WTC11 (cell line): Measurements from ENCODE around the gene GPLD1. TPM values are rescaled to one million over a fixed set of nuclear protein-coding genes. Genes with fewer than 3 reads are reported as not detected.

Source experiments
- ATAC-seq: fragments of 200-7000 bp; cut with Tn5 transposase; 2 replicates; pipeline ENCODE4 v1.10.0; 2021; ENCODE audit warnings: mild to moderate bottlenecking, moderate library complexity
- CTCF ChIA-PET: fragments of 300-600 bp; sonication (Branson Sonifier 250); formaldehyde crosslinking; loops from one replicate; lab custom pipeline; 2021; ENCODE audit warnings: antibody characterized with exemption; lab: Charles Lee
- POLR2A ChIA-PET: fragments of 350-600 bp; sonication (Branson Sonifier 250); formaldehyde crosslinking; loops from one replicate; lab custom pipeline; 2021; ENCODE audit warnings: antibody characterized with exemption; lab: Charles Lee
- DNase-seq: peaks from one replicate; pipeline ENCODE4 v3.0.0; 2021; ENCODE audit warnings: low spot score
- H3K27ac Mint-ChIP-seq: 2 replicates; pipeline ENCODE4 v1.8.0; 2021; ENCODE audit warnings: mixed read lengths
- H3K27me3 Mint-ChIP-seq: 2 replicates; pipeline ENCODE4 v1.8.0; 2021; ENCODE audit warnings: low read depth, mild to moderate bottlenecking, moderate library complexity, mixed read lengths
- H3K36me3 Mint-ChIP-seq: 2 replicates; pipeline ENCODE4 v1.8.0; 2021; ENCODE audit warnings: mixed read lengths
- H3K4me1 Mint-ChIP-seq: 2 replicates; pipeline ENCODE4 v1.8.0; 2022; ENCODE audit warnings: mixed read lengths
- H3K4me3 Mint-ChIP-seq: 2 replicates; pipeline ENCODE4 v1.8.0; 2021; ENCODE audit warnings: mild to moderate bottlenecking, moderate library complexity, mixed read lengths
- H3K9me3 Mint-ChIP-seq: 2 replicates; pipeline ENCODE4 v1.8.0; 2021; ENCODE audit warnings: mixed read lengths
- CBFB ChIP-seq: sonication (generic); formaldehyde crosslinking; IDR thresholded peaks from 2 replicates; pipeline ENCODE4 v1.8.1; 2022; ENCODE audit warnings: mild to moderate bottlenecking, low read depth, missing genetic modification reagents
- ESRRA ChIP-seq: sonication (generic); formaldehyde crosslinking; IDR thresholded peaks from 2 replicates; pipeline ENCODE4 v1.8.1; 2022; ENCODE audit warnings: mild to moderate bottlenecking, missing genetic modification reagents, borderline replicate concordance
- FOXJ3 ChIP-seq: sonication (generic); formaldehyde crosslinking; IDR thresholded peaks from 2 replicates; pipeline ENCODE4 v1.9.0; 2021; ENCODE audit warnings: missing genetic modification reagents, mild to moderate bottlenecking, borderline replicate concordance
- KAT7 ChIP-seq: sonication (generic); formaldehyde crosslinking; IDR thresholded peaks from 2 replicates; pipeline ENCODE4 v1.8.1; 2023; ENCODE audit warnings: missing genetic modification reagents, mild to moderate bottlenecking, borderline replicate concordance
- NR2C2 ChIP-seq: sonication (generic); formaldehyde crosslinking; IDR thresholded peaks from 2 replicates; pipeline ENCODE4 v1.8.0; 2022; ENCODE audit warnings: mild to moderate bottlenecking, missing genetic modification reagents
- SP1 ChIP-seq: sonication (generic); formaldehyde crosslinking; conservative IDR thresholded peaks from 2 replicates; pipeline ENCODE4 v1.8.1; 2022; ENCODE audit warnings: missing genetic modification reagents
- ZNF121 ChIP-seq: sonication (generic); formaldehyde crosslinking; IDR thresholded peaks from 2 replicates; pipeline ENCODE4 v1.8.0; 2023; ENCODE audit warnings: missing genetic modification reagents
- ZNF219 ChIP-seq: sonication (generic); formaldehyde crosslinking; IDR thresholded peaks from 2 replicates; pipeline ENCODE4 v1.8.0; 2023; ENCODE audit warnings: missing genetic modification reagents, mild to moderate bottlenecking, borderline replicate concordance
- ZNF423 ChIP-seq: fragments of 250-450 bp; sonication (Bioruptor Pico); IDR thresholded peaks from 2 replicates; pipeline ENCODE4 v2.1.2; 2022; ENCODE audit warnings: mild to moderate bottlenecking, moderate library complexity
- total RNA-seq: library from RNA; stranded (reverse); gene quantifications from 3 replicates; pipeline ENCODE4 v1.2.3, GENCODE V29; 2021
- TF ChIP-seq, protein P1 (sequence below): fragments of 250-450 bp; sonication (Bioruptor Pico); IDR thresholded peaks from 2 replicates; pipeline ENCODE4 v1.9.0; 2021; ENCODE audit warnings: moderate library complexity, mild to moderate bottlenecking, inconsistent platforms, borderline replicate concordance
- TF ChIP-seq, protein P2 (sequence below): sonication (generic); formaldehyde crosslinking; IDR thresholded peaks from 2 replicates; pipeline ENCODE4 v1.8.0; 2023; ENCODE audit warnings: missing genetic modification reagents
- TF ChIP-seq, protein P3 (sequence below): sonication (generic); formaldehyde crosslinking; IDR thresholded peaks from 2 replicates; pipeline ENCODE4 v1.8.1; 2023; ENCODE audit warnings: mild to moderate bottlenecking, missing genetic modification reagents, moderate library complexity
- TF ChIP-seq, protein P4 (sequence below): sonication (generic); formaldehyde crosslinking; IDR thresholded peaks from 2 replicates; pipeline ENCODE4 v1.8.0; 2022; ENCODE audit warnings: mild to moderate bottlenecking, missing genetic modification reagents
- TF ChIP-seq, protein P5 (sequence below): sonication (generic); formaldehyde crosslinking; IDR thresholded peaks from 2 replicates; pipeline ENCODE4 v1.8.0; 2023; ENCODE audit warnings: missing genetic modification reagents, mild to moderate bottlenecking, borderline replicate concordance
- TF ChIP-seq, protein P6 (sequence below): sonication (generic); formaldehyde crosslinking; IDR thresholded peaks from 2 replicates; pipeline ENCODE4 v1.8.1; 2023; ENCODE audit warnings: mild to moderate bottlenecking, missing genetic modification reagents, moderate library complexity
- TF ChIP-seq, protein P7 (sequence below): sonication (generic); formaldehyde crosslinking; IDR thresholded peaks from 2 replicates; pipeline ENCODE4 v1.8.1; 2023; ENCODE audit warnings: mild to moderate bottlenecking, moderate library complexity, missing genetic modification reagents
- TF ChIP-seq, protein P8 (sequence below): sonication (generic); formaldehyde crosslinking; conservative IDR thresholded peaks from 2 replicates; pipeline ENCODE4 v1.8.1; 2022; ENCODE audit warnings: mild to moderate bottlenecking, missing genetic modification reagents
- TF ChIP-seq, protein P9 (sequence below): fragments of 200-600 bp; IDR thresholded peaks from 2 replicates; pipeline ENCODE4 v1.8.0; 2022; ENCODE audit warnings: antibody characterized with exemption

The GPLD1 gene
- total RNA-seq, 1 experiment from 2014 or later, result 8.4 TPM

DNA sequence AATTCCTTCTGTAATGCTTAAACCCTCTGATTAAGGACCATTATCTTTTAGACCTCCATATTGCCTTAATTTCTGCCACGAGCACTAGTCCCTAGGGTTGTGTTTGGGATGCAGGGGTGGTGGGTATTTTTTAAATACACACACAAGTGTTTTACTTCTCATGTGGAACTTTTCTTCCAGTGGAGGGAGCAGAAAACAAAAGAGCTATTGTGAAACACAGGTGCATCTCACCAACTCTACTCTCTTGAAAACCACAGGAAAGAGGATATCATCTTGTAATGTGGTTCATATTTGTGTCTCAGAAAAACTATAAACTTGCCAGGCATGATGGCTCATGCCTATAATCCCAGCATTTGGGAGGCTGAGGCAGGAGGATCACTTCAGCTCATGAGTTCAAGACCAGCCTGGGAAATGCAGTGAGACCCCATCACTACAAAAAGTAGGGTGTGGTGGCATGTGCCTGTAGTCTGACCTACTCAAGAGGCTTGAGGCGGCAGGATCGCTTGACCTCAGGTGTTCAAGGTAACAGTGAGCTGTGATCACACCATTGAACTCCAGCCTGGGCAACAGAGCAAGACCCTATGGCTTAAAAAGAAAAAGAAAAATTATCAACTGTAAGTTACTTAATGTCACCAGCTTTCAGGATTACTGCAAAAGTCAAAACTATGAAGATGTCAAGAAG is 49.4 kb downstream of the GPLD1 start:
- ATAC-seq, result no peak
- H3K4me1 Mint-ChIP-seq, result no peaks in the 10 kb centered on the region
- no peak overlapping the region for H3K4me3 Mint-ChIP-seq
- TF ChIP-seq ZNF219 (CRISPR knock-in tag), result no peak
- TF ChIP-seq, protein P1, sequence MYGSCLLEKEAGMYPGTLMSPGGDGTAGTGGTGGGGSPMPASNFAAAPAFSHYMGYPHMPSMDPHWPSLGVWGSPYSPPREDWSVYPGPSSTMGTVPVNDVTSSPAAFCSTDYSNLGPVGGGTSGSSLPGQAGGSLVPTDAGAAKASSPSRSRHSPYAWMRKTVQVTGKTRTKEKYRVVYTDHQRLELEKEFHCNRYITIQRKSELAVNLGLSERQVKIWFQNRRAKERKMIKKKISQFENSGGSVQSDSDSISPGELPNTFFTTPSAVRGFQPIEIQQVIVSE (CRISPR knock-in tag), result no peak
- TF ChIP-seq, protein P2, sequence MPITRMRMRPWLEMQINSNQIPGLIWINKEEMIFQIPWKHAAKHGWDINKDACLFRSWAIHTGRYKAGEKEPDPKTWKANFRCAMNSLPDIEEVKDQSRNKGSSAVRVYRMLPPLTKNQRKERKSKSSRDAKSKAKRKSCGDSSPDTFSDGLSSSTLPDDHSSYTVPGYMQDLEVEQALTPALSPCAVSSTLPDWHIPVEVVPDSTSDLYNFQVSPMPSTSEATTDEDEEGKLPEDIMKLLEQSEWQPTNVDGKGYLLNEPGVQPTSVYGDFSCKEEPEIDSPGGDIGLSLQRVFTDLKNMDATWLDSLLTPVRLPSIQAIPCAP (CRISPR knock-in tag), result no peak
- 0 out of 2 replicates have a peak, but pooled peaks have one; percentile 37 for TF ChIP-seq ZNF121 (CRISPR knock-in tag)
- ChIA-PET POLR2A (no interaction called here), CTCF (no interaction called here)
- H3K36me3 Mint-ChIP-seq, result no peaks in the 10 kb centered on the region
- no peaks in the 10 kb centered on the region for H3K27me3 Mint-ChIP-seq
- H3K27ac Mint-ChIP-seq, result no peak overlapping the region
- H3K9me3 Mint-ChIP-seq, result no peaks in the 10 kb centered on the region
- no peak for DNase-seq

DNA sequence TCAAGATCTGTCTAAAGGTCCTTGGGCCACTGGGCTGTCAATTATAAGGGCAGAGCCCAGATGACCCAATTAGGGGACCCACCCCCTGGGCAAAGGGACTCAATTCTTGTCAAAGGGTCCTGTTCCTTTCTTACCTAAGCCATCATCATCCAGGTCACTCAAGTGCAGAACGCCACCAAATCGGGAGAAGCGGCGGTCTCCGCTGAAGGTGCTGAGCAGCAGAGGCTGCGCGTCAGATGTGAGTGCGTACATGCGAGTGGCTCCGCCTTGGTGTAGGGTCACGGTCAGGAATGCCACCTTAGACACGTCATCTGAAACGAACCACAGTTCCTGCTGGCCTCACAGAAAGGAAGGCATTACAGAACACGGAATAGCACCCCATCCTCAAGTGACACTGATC is 52.4 kb downstream of the GPLD1 start:
- Mint-ChIP-seq H3K4me3 (no peak overlapping the region), H3K9me3 (no peaks in the 10 kb centered on the region), H3K27ac (no peak overlapping the region), H3K36me3 (peaks cover 6% of the 10 kb centered on the region), H3K27me3 (no peaks in the 10 kb centered on the region), H3K4me1 (no peaks in the 10 kb centered on the region)
- TF ChIP-seq, protein P3, sequence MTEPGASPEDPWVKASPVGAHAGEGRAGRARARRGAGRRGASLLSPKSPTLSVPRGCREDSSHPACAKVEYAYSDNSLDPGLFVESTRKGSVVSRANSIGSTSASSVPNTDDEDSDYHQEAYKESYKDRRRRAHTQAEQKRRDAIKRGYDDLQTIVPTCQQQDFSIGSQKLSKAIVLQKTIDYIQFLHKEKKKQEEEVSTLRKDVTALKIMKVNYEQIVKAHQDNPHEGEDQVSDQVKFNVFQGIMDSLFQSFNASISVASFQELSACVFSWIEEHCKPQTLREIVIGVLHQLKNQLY (CRISPR knock-in tag), result no peak
- TF ChIP-seq ZNF423 (CRISPR knock-in tag), result no peak
- no peak for TF ChIP-seq KAT7 (CRISPR knock-in tag)
- TF ChIP-seq, protein P4, sequence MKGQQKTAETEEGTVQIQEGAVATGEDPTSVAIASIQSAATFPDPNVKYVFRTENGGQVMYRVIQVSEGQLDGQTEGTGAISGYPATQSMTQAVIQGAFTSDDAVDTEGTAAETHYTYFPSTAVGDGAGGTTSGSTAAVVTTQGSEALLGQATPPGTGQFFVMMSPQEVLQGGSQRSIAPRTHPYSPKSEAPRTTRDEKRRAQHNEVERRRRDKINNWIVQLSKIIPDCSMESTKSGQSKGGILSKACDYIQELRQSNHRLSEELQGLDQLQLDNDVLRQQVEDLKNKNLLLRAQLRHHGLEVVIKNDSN (CRISPR knock-in tag), result no peak
- ChIA-PET CTCF (no interaction called here), POLR2A (interaction anchor here (0.6 kb wide), 1 partner anchor 39 kb away, joined by 3 read pairs; no protein-coding TSS in a partner anchor)
- no peak for DNase-seq
- no peak for ATAC-seq

DNA sequence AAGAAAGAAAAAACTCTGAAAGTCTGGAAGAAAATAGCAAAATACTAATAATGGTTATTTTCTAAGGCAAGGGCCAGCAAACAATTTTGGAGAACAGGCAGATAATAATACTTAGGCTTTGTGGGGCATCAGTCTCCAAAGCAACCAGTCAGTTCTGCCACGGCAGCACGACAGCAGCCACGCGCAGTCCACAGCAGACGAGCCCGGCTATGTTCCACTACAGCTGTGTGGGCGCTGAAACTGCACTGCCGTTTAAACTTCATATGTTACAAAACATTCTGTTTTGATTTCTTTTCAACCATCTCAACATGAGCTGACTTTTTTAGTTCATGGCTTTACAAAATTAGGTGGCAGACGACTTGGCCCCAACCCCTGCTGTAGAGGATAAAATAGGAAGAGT is 56.8 kb downstream of the GPLD1 start:
- DNase-seq (no peak), ATAC-seq (no peak)
- ChIA-PET POLR2A (no interaction called here), CTCF (interaction anchor here (1.0 kb wide), 1 partner anchor 89 kb away, joined by 4 read pairs; no protein-coding TSS in a partner anchor)
- 0 out of 2 replicates have a peak overlapping the region, but pooled peaks have one; percentile 51 for H3K27ac Mint-ChIP-seq
- H3K4me3 Mint-ChIP-seq, result no peak overlapping the region
- H3K9me3 Mint-ChIP-seq, result no peaks in the 10 kb centered on the region
- no peaks in the 10 kb centered on the region for H3K27me3 Mint-ChIP-seq
- no peaks in the 10 kb centered on the region for H3K4me1 Mint-ChIP-seq
- peaks cover 9% of the 10 kb centered on the region for H3K36me3 Mint-ChIP-seq
- no peak for TF ChIP-seq CBFB (CRISPR knock-in tag)
- no peak for TF ChIP-seq ESRRA (CRISPR knock-in tag)
- TF ChIP-seq, protein P5, sequence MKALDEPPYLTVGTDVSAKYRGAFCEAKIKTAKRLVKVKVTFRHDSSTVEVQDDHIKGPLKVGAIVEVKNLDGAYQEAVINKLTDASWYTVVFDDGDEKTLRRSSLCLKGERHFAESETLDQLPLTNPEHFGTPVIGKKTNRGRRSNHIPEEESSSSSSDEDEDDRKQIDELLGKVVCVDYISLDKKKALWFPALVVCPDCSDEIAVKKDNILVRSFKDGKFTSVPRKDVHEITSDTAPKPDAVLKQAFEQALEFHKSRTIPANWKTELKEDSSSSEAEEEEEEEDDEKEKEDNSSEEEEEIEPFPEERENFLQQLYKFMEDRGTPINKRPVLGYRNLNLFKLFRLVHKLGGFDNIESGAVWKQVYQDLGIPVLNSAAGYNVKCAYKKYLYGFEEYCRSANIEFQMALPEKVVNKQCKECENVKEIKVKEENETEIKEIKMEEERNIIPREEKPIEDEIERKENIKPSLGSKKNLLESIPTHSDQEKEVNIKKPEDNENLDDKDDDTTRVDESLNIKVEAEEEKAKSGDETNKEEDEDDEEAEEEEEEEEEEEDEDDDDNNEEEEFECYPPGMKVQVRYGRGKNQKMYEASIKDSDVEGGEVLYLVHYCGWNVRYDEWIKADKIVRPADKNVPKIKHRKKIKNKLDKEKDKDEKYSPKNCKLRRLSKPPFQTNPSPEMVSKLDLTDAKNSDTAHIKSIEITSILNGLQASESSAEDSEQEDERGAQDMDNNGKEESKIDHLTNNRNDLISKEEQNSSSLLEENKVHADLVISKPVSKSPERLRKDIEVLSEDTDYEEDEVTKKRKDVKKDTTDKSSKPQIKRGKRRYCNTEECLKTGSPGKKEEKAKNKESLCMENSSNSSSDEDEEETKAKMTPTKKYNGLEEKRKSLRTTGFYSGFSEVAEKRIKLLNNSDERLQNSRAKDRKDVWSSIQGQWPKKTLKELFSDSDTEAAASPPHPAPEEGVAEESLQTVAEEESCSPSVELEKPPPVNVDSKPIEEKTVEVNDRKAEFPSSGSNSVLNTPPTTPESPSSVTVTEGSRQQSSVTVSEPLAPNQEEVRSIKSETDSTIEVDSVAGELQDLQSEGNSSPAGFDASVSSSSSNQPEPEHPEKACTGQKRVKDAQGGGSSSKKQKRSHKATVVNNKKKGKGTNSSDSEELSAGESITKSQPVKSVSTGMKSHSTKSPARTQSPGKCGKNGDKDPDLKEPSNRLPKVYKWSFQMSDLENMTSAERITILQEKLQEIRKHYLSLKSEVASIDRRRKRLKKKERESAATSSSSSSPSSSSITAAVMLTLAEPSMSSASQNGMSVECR (CRISPR knock-in tag), result no peak
- TF ChIP-seq, protein P6, sequence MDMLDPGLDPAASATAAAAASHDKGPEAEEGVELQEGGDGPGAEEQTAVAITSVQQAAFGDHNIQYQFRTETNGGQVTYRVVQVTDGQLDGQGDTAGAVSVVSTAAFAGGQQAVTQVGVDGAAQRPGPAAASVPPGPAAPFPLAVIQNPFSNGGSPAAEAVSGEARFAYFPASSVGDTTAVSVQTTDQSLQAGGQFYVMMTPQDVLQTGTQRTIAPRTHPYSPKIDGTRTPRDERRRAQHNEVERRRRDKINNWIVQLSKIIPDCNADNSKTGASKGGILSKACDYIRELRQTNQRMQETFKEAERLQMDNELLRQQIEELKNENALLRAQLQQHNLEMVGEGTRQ (CRISPR knock-in tag), result no peak
- TF ChIP-seq, protein P7, sequence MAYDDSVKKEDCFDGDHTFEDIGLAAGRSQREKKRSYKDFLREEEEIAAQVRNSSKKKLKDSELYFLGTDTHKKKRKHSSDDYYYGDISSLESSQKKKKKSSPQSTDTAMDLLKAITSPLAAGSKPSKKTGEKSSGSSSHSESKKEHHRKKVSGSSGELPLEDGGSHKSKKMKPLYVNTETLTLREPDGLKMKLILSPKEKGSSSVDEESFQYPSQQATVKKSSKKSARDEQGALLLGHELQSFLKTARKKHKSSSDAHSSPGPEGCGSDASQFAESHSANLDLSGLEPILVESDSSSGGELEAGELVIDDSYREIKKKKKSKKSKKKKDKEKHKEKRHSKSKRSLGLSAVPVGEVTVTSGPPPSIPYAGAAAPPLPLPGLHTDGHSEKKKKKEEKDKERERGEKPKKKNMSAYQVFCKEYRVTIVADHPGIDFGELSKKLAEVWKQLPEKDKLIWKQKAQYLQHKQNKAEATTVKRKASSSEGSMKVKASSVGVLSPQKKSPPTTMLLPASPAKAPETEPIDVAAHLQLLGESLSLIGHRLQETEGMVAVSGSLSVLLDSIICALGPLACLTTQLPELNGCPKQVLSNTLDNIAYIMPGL (CRISPR knock-in tag), result no peak
- TF ChIP-seq NR2C2, result no peak
- TF ChIP-seq SP1 (CRISPR knock-in tag), result no peak
- TF ChIP-seq, protein P8, sequence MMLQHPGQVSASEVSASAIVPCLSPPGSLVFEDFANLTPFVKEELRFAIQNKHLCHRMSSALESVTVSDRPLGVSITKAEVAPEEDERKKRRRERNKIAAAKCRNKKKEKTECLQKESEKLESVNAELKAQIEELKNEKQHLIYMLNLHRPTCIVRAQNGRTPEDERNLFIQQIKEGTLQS (CRISPR knock-in tag), result no peak
- no peak for TF ChIP-seq FOXJ3
- TF ChIP-seq, protein P9, sequence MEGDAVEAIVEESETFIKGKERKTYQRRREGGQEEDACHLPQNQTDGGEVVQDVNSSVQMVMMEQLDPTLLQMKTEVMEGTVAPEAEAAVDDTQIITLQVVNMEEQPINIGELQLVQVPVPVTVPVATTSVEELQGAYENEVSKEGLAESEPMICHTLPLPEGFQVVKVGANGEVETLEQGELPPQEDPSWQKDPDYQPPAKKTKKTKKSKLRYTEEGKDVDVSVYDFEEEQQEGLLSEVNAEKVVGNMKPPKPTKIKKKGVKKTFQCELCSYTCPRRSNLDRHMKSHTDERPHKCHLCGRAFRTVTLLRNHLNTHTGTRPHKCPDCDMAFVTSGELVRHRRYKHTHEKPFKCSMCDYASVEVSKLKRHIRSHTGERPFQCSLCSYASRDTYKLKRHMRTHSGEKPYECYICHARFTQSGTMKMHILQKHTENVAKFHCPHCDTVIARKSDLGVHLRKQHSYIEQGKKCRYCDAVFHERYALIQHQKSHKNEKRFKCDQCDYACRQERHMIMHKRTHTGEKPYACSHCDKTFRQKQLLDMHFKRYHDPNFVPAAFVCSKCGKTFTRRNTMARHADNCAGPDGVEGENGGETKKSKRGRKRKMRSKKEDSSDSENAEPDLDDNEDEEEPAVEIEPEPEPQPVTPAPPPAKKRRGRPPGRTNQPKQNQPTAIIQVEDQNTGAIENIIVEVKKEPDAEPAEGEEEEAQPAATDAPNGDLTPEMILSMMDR, result no peak
